Measurements from ENCODE around the gene TSC22D1. TPM values are rescaled to one million over a fixed set of nuclear protein-coding genes. Genes with fewer than 3 reads are reported as not detected.

Gene TSC22D1
- total RNA-seq, 1 donor from 2014 or later = 7.0 TPM

- intact Hi-C loops (cut with micrococcal nuclease) = no loop called here
Measured at GRCh38 chr13:44410328-44410859, 165.7 kb downstream of the TSC22D1 start.

- intact Hi-C loops (cut with micrococcal nuclease) = no loop called here
Measured at GRCh38 chr13:44409595-44409994, 166.5 kb downstream of the TSC22D1 start.

GRCh38 chr13:44407891-44408290, 168.2 kb downstream of the TSC22D1 start:
- intact Hi-C loops (cut with micrococcal nuclease) = no loop called here

GRCh38 chr13:44407379-44407778, 168.8 kb downstream of the TSC22D1 start:
- intact Hi-C loops (cut with micrococcal nuclease) = no loop called here

GRCh38 chr13:44406617-44407016, 169.5 kb downstream of the TSC22D1 start:
- intact Hi-C loops (cut with micrococcal nuclease) = no loop called here

GRCh38 chr13:44404261-44405132, 171.6 kb downstream of the TSC22D1 start:
- intact Hi-C loops (cut with micrococcal nuclease) = no loop called here

- intact Hi-C loops (cut with micrococcal nuclease) = no loop called here
Measured at GRCh38 chr13:44403461-44404056, 172.6 kb downstream of the TSC22D1 start.

- intact Hi-C loops (cut with micrococcal nuclease) = no loop called here
Measured at GRCh38 chr13:44402899-44403445, 173.2 kb downstream of the TSC22D1 start.

- intact Hi-C loops (cut with micrococcal nuclease) = no loop called here
Measured at GRCh38 chr13:44401577-44401976, 174.6 kb downstream of the TSC22D1 start.

GRCh38 chr13:44400736-44401135, 175.4 kb downstream of the TSC22D1 start:
- intact Hi-C loops (cut with micrococcal nuclease) = no loop called here

GRCh38 chr13:44399074-44399473, 177.1 kb downstream of the TSC22D1 start:
- intact Hi-C loops (cut with micrococcal nuclease) = no loop called here

- intact Hi-C loops (cut with micrococcal nuclease) = no loop called here
Measured at GRCh38 chr13:44398606-44399005, 177.5 kb downstream of the TSC22D1 start.

GRCh38 chr13:44397766-44398223, 178.3 kb downstream of the TSC22D1 start:
- intact Hi-C loops (cut with micrococcal nuclease) = no loop called here

- intact Hi-C loops (cut with micrococcal nuclease) = no loop called here
Measured at GRCh38 chr13:44396701-44397580, 179.2 kb downstream of the TSC22D1 start.

GRCh38 chr13:44395976-44396694, 180.0 kb downstream of the TSC22D1 start:
- intact Hi-C loops (cut with micrococcal nuclease) = no loop called here

GRCh38 chr13:44394658-44395057, 181.5 kb downstream of the TSC22D1 start:
- intact Hi-C loops (cut with micrococcal nuclease) = no loop called here

- intact Hi-C loops (cut with micrococcal nuclease) = no loop called here
Measured at GRCh38 chr13:44393391-44393790, 182.7 kb downstream of the TSC22D1 start.

GRCh38 chr13:44389876-44390275, 186.3 kb downstream of the TSC22D1 start:
- intact Hi-C loops (cut with micrococcal nuclease) = no loop called here

- intact Hi-C loops (cut with micrococcal nuclease) = no loop called here
Measured at GRCh38 chr13:44389060-44389666, 187.0 kb downstream of the TSC22D1 start.
